OCI-LY7 (cell line): ENCODE data around the gene KIRREL3. TPM values are rescaled to one million over a fixed set of nuclear protein-coding genes. Genes with fewer than 3 reads are reported as not detected.

Experiments
- BruUV-seq: library from RNA; stranded (reverse); fragments of 400-500 nt; replicated peaks from 2 replicates; lab custom pipeline; 2021; lab: Mats Ljungman, UMichigan
- CTCF ChIA-PET: fragments of 300-600 bp; sonication (Branson Sonifier 250); formaldehyde crosslinking; loops from one replicate; lab custom pipeline; 2022; ENCODE audit warnings: antibody characterized with exemption; ENCODE audit not compliant: unreplicated experiment; lab: Charles Lee
- POLR2A ChIA-PET: fragments of 300-600 bp; sonication (Branson Sonifier 250); formaldehyde crosslinking; loops from one replicate; lab custom pipeline; 2022; ENCODE audit warnings: antibody characterized with exemption; lab: Charles Lee
- DNase-seq: peaks from one replicate; pipeline ENCODE4 v3.0.0-alpha.2; 2015; ENCODE audit warnings: low spot score
- H2AFZ ChIP-seq: fragments of 200-600 bp; sonication (generic), shearing (Covaris generic); 2 replicates; pipeline ENCODE4 v1.6.1; 2014; ENCODE audit warnings: mild to moderate bottlenecking, antibody characterized with exemption, low read length, moderate library complexity
- H3K27ac ChIP-seq: fragments of 200-600 bp; sonication (generic); 2 replicates; pipeline ENCODE4 v1.5.1; 2014; ENCODE audit warnings: mixed run types, low read depth, mild to moderate bottlenecking, moderate library complexity, low read length, inconsistent platforms; ENCODE audit not compliant: poor library complexity, severe bottlenecking
- H3K36me3 ChIP-seq: fragments of 200-600 bp; sonication (generic); 2 replicates; pipeline ENCODE4 v1.6.1; 2014; ENCODE audit warnings: mild to moderate bottlenecking, antibody characterized with exemption, low read length, moderate library complexity, mixed read lengths; ENCODE audit not compliant: insufficient read depth
- H3K4me1 ChIP-seq: fragments of 200-600 bp; sonication (generic); 2 replicates; pipeline ENCODE4 v1.5.1; 2014; ENCODE audit warnings: mild to moderate bottlenecking, low read length; ENCODE audit not compliant: insufficient read depth, poor library complexity, severe bottlenecking
- H3K4me2 ChIP-seq: fragments of 200-600 bp; sonication (generic); 2 replicates; pipeline ENCODE4 v1.6.1; 2014; ENCODE audit warnings: mild to moderate bottlenecking, low read length
- H3K4me3 ChIP-seq: fragments of 200-600 bp; sonication (generic); 2 replicates; pipeline ENCODE4 v1.5.1; 2014; ENCODE audit warnings: mild to moderate bottlenecking, low read depth, low read length; ENCODE audit not compliant: poor library complexity, severe bottlenecking
- H3K79me2 ChIP-seq: fragments of 200-600 bp; sonication (generic); 2 replicates; pipeline ENCODE4 v1.6.1; 2016; ENCODE audit warnings: low read depth, mild to moderate bottlenecking, low read length, moderate library complexity, mixed read lengths; ENCODE audit not compliant: insufficient read depth
- H3K9me2 ChIP-seq: fragments of 200-600 bp; sonication (generic); 2 replicates; pipeline ENCODE4 v1.6.1; 2016; ENCODE audit warnings: mild to moderate bottlenecking, low read length, mixed read lengths; ENCODE audit not compliant: insufficient read depth
- H3K9me3 ChIP-seq: fragments of 200-600 bp; sonication (generic); 2 replicates; pipeline ENCODE4 v1.6.1; 2014; ENCODE audit warnings: mild to moderate bottlenecking, mixed run types, low read length, mixed read lengths
- H4K20me1 ChIP-seq: fragments of 200-600 bp; sonication (generic); 2 replicates; pipeline ENCODE4 v1.6.1; 2014; ENCODE audit warnings: mild to moderate bottlenecking, antibody characterized with exemption, low read length, moderate library complexity, mixed read lengths; ENCODE audit not compliant: insufficient read depth
- CTCF ChIP-seq: fragments of 200-600 bp; sonication (generic); conservative IDR thresholded peaks from 2 replicates; pipeline ENCODE4 v1.5.1; 2014; ENCODE audit warnings: mild to moderate bottlenecking, antibody characterized with exemption, low read length, moderate library complexity, mixed read lengths
- EZH2phosphoT487 ChIP-seq: fragments of 200-600 bp; sonication (generic); IDR thresholded peaks from 2 replicates; pipeline ENCODE4 v1.6.1; 2018; ENCODE audit warnings: low read depth, borderline replicate concordance, mild to moderate bottlenecking, mixed run types, antibody characterized with exemption, low read length, moderate library complexity, mixed read lengths
- intact Hi-C: fragments of 100-400 bp; cut with micrococcal nuclease; formaldehyde crosslinking; loops from one replicate; pipeline ENCODE4 v1.10.0; 2022; ENCODE audit not compliant: unreplicated experiment
- total RNA-seq, 2 experiments: library from RNA; depleted of rRNA in 1 of 2; stranded (reverse); fragments of >200 nt in 1 of 2; shearing (Covaris generic) in 1 of 2; gene quantifications; 2 replicates each; pipeline ENCODE4 v1.2.3, GENCODE V29; 2014 to 2022

The KIRREL3 gene
- total RNA-seq, 2 experiments from 2014 or later = not detected

GRCh38 chr11:126578021-126578420 lies 422.5 kb downstream of the KIRREL3 start:
- intact Hi-C loops = no loop called here

GRCh38 chr11:126575849-126576248 lies 424.7 kb downstream of the KIRREL3 start:
- DNase-seq = no peak

More at GRCh38 chr11:126578021-126578420, 422.5 kb downstream of the KIRREL3 start:
- H4K20me1 ChIP-seq = no peaks in the 10 kb centered on the region
- H3K4me1 ChIP-seq = no peaks in the 10 kb centered on the region
- no peak overlapping the region for H3K4me2 ChIP-seq
- H3K4me3 ChIP-seq = no peak overlapping the region
- no peak for TF ChIP-seq EZH2phosphoT487
- TF ChIP-seq CTCF = no peak
- ChIA-PET CTCF (interaction anchor here (0.5 kb wide), 1 partner anchor 222 kb away, joined by 5 read pairs; the partner anchor contains the start of gene ST3GAL4), POLR2A (no interaction called here)
- H3K9me2 ChIP-seq = no peaks in the 10 kb centered on the region
- no peak for DNase-seq
- H3K36me3 ChIP-seq = no peaks in the 10 kb centered on the region
- H3K27ac ChIP-seq = no peak overlapping the region
- H3K9me3 ChIP-seq = no peaks in the 10 kb centered on the region
- H2AFZ ChIP-seq = no peak overlapping the region
- no TSS peak for BruUV-seq
- no peaks in the 10 kb centered on the region for H3K79me2 ChIP-seq

More at GRCh38 chr11:126575849-126576248, 424.7 kb downstream of the KIRREL3 start:
- Histone ChIP-seq H3K36me3 (no peaks in the 10 kb centered on the region), H3K4me1 (no peaks in the 10 kb centered on the region), H3K9me2 (no peaks in the 10 kb centered on the region), H3K4me3 (no peak overlapping the region), H3K27ac (no peak overlapping the region), H3K79me2 (no peaks in the 10 kb centered on the region), H2AFZ (no peak overlapping the region), H3K4me2 (no peak overlapping the region), H3K9me3 (no peaks in the 10 kb centered on the region), H4K20me1 (no peaks in the 10 kb centered on the region)
- ChIA-PET CTCF (no interaction called here), POLR2A (no interaction called here)
- TF ChIP-seq EZH2phosphoT487 (no peak), CTCF (no peak)
- BruUV-seq = no TSS peak
- intact Hi-C loops = no loop called here
